GDM1 (cell line): ENCODE measurements around the gene TSPAN1.

ENCODE experiments used
- DNase-seq: peaks from one replicate; lab custom pipeline; 2025; lab: John Stamatoyannopoulos, UW

Gene TSPAN1, protein sequence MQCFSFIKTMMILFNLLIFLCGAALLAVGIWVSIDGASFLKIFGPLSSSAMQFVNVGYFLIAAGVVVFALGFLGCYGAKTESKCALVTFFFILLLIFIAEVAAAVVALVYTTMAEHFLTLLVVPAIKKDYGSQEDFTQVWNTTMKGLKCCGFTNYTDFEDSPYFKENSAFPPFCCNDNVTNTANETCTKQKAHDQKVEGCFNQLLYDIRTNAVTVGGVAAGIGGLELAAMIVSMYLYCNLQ

DNA sequence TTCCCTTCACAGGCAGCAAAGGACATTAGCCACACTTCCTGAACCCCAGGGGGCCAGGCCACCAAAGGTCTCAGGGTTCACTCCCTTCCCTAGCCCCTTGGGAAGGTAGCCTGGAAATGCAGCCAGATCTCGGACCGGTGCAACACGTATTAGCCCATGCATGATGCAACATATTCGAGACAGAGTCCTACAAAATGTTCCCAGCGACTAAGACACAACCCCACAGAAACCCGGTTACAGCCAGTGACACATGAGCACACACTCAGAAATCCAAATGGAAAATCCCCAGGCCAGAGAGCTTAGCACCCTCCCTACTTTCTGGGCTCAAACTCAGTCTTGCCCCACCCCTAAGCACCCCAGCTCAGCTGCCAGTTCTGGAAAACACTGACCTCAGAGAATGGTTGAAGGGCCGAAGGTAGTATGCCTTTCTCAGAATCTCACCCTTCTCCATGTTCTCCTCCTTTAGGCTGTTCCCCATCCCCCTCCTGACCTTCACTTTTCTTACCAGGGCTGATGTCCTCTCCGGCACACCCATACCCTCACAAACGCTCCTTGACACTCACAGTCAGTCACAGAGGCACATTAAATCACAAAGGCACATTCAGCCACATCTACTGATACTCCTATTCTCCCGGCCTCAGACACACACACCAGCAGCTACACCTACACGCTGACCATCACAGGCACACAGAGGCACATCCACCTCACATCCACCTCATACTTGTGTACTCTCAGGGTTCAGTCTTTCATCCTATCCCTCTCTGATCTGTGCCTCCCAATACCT is at the start of gene TSPAN1:
Gene TSPAN1, plus strand, starts transcription at position 640 of the 784 bp plus-strand sequence. CDS start 6,021 bp downstream, outside the sequence.
- no peak for DNase-seq

DNA sequence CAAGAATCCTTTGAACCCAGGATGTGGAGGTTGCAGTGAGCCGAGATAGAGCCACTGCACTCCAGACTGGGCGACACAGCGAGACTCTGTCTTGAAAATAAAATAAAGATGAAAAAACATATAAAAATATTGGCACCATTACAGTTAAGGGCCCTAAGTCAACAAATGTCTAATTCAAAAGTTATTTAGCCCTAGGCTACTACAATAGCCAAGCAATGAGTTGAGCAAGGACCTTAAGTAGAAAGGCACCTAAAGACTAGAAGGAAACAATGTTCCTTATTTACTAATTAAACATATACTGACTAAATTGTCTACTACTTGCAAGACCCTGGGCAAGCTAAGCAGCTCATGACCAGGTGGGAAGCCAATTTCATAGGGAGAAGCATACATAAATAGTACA is 46.5 kb upstream of the TSPAN1 start:
- no peak for DNase-seq

DNA sequence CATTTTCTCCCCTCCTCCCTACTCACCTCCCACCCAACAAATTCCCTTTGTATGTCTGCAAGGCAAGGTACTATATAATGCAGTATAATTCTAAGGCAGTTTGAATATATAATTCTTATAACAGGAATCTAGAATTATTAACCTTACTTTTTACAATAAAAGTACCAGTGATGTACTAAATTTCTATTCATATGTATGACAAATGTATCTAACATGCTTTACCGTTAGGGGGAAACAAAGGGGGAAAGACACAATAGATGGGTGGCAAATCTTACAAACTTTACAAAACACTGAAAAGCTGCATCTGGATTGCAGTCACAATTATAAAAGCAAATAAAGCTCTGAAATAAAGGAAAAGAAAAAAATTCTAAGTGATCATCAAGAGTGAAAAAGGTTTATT is 44.8 kb upstream of the TSPAN1 start:
- DNase-seq = no peak

DNA sequence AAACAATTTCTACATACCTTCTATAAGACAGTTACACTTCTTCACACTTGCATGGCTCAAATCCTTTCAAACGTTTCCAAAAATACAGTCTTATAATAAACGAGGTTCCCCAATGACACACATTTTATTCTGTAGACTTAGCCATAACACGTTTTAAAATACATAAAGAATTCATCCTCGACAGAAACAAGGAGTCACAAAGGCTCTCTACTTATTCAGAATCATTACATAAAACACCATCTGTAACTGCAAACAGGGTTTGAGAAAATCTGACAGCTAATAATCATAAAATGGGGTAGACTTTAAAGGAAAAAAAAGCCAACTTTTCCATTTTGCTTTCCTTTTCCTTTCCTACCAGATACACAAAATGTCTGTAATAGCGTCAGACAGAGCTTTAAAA is 44.3 kb upstream of the TSPAN1 start:
- no peak for DNase-seq

DNA sequence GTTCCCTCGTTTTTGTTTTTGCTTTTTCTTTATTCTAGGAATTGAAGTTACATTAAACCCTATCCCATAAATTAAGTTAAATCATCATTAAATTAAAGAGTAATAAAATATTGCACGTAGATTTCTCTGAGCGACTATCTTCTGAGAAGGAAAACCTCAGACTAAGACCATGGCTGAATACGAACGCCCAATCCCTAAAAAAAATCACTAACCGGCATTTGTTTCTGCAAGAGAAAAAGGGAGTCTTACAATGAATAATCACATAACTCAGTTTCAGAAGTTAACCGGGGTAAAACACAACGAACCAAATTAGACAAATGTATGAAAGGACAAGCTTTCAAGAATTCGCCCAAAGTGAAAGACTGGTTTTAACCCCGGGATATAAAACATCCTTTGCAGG is 43.8 kb upstream of the TSPAN1 start:
- DNase-seq = no peak

DNA sequence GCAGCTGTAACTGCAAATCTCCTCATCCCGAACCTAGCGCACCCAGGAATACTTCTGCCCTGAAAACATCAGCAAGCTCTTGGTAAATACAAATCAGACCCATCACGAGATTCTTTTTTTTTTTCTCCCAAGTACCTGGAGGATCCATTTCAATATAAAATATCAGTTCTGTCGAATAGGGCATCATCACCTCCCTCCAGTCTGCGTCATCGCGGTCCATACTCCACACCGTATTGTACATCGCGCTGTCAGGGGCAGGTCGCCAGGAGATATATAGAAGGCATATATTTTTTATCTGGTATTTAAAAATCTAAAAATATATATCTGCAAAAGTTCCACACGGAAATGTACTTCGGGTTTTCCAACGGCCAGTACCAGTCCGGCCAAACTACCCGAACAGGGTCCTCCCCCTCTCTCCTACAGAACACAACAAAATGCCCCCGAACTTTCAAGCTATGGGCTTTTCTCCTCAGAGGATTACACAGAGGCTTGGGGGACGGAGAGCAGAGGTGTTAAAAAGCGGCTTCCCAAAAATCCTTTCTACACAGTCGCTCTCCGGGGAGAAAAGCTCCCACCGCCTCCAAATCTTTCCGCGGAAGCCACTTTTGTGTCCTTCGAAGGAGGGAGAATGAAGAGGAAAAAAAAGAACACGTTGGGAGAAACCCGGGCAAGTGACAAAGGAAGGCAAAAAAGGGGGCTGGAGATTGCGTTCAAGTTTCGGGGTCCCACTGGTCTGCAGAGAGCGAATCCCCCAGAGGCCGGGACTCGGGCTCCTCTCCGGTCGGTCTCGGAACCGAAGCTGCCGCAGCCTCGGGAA is 43.0 kb upstream of the TSPAN1 start:
- DNase-seq = no peak

DNA sequence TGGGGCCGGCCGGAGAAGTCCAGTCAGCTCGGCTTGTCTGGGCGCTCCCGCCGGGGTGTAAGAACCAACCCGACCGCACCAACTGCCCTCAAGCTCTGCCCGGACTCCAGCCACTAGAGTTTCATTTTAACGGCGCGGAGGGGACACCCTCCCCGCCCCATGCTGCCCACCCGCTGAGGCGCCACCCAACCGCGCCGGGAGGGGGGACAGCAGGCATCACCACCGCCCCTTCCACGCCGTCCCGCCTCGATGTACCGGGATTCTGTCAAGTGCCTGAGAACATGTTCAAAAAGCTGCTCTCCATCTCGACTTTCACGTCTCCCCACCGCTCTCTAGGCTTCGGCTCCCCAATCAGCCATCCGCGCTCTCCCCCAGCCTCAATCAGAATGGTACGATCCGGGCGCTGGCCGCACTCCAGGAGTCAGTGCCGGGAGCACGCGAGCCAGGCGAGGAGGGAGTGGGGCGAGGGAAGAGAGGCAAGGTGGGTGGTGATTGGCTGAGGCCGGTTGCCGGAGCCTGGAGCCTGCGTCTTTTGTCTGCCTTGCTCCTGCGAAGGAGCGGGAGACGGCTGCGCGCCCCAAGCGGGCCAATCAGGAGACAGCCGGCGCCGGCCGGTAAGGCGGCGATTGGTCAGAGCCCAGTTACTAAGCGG is 42.2 kb upstream of the TSPAN1 start, which contains the start of gene PIK3R3:
Gene PIK3R3, minus strand, starts transcription at position 101 of the 652 bp plus-strand sequence. CDS start 677 bp downstream, outside the sequence.
- peak; percentile 98 for DNase-seq

DNA sequence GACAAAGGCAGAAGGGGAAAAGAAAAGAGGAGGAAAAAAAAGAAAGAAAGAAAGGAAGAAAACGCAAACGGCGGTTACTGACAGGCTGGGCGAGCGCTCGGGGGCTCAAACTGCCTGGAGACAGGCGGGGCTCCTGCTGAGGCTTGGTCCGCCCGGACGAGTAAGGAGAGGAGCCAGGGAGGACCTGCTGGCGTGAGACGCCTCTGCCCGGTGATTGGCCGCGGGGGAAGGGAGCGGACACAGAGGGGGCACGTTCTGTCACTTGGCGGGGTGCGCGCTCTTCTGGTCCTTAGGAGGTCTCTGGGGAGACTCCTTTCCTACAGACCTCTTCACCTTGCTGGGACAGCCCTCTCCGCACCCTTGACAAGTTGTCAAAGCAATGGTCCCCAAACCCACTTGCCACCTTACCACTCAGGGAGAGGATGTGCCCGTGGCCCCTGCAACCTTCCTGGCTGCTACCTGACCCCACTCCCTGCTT is 41.7 kb upstream of the TSPAN1 start:
- DNase-seq = no peak

DNA sequence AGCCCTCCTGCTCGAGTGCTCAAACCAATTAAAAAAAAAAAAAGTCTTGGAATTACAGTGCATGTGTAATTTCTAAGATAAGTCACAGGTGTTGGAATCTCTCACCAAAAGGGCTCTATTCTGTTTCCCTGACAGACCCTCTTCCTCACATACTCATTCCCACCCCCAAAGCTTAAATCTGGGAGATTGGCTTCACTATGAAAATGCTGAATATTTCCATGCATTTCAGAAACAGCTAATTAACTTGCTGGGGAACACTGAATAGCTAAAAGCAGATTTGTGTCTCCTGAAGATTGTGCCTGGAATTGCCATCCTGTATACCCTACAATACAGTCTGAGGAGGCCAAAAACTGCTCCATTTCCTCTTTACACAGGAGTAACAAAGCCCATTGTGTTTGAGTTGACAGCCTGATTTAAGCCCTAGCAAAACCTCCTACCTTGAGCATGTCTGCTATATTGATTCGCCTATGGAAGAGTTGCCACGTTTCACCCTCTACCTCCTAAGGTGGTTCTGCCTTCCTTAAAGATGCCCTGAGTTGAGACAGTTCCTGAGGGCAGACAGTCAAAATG is 41.0 kb upstream of the TSPAN1 start:
- DNase-seq = no peak

DNA sequence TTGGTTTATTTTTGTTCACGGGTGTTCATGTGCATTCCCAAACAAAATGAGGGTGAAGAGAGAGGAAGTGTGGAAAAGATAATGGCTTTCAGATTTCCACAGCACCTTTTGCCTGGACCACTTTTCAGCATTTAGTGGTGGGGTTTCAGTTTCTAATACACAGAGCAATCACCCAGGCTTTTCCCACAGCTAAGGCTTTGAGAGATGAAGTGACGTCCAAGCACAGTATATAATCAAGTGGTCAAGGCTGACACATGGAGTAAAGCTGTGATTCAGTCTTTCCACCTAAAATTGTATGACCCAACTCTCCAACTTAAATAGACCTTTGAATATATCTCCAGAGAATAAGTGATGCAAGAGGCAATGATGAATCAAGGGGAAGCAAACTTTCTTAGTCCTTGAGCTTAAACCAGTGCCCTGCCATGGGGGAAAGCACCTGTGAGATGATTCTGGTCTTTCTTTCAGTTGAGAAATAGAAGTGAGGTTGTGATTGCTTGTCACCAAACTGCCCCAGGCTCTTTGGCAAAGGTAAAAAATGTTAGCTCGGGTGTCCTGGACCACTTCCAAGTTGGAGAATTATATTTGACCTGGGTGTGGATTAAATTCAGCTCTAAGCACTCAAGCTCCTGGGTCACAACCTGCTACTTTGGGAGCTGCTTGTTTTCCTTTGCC is 40.1 kb upstream of the TSPAN1 start:
- no peak for DNase-seq

DNA sequence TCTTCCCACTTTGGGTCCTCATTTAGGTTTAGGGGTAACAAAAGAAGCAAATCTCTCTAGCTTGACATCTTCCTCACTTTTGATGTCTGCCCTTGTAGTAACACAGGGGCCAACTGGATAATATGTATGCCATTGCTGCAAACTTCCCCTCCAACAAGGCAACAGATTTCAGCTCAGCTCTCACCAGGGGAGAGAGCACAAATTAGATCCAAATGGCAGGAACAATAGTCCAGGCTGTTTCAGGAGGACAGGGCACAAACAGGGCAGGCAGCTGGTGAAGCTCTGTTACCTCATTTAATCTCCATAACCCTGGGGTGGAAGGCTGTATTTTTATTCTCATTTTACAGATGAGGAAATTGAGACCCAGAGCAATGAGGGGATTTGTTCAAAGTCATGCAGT is 38.2 kb upstream of the TSPAN1 start:
- no peak for DNase-seq

DNA sequence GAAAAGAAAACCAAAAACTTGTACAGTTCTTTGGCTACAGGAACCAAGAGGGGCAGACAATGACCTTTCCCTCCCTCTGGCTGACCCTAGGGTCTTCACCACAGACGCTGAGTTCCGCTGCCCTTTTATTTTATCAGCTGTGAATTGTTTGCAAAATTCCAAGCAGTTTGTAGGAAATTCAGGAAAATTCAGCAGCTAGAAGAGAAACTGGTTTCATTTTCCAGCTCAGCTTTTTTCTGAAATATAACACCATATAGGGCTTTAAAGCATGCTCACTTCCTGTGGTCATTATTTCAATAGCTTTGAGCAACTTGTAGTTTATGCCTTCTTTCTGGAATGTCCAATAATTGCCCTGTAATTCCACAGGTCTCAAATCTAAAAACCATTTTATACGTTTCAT is 37.0 kb upstream of the TSPAN1 start:
- DNase-seq = no peak

DNA sequence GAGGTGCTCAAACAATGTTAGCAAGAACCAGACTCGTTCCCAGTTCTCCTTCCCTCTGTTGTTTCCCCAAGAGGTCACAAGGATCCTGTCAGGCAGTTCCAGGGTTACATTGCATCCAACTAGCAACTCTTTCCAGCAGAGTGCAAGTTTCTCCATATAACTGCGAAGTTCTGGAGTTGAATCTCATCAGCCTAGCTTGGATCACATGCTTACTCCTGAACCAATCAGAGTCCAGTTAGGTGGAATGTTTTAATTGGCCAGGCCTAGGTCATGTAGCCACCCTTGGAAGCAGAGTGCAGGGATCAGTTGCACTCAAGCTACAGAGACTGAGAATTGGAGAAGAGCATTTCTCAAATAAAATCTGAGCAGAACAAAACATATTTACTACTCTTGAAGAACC is 26.6 kb upstream of the TSPAN1 start:
- DNase-seq = no peak

DNA sequence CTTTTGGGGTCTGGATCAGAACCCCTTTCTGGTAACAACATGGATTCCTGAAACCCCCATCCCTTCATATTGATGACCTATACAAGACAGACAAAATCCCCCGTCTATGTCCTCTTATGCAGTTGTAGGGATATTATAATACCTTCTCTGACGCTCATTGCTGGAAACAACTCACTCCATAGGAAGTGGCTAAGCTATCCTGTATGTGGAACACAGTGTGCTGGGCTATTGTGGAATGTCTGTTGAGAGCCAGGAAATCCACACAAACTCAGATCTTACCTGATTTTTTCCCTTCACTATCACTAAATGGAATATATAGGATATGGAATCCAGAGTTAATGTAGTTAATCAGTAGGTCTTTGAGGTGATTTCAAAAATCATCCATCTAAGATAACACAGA is 24.8 kb upstream of the TSPAN1 start:
- no peak for DNase-seq

DNA sequence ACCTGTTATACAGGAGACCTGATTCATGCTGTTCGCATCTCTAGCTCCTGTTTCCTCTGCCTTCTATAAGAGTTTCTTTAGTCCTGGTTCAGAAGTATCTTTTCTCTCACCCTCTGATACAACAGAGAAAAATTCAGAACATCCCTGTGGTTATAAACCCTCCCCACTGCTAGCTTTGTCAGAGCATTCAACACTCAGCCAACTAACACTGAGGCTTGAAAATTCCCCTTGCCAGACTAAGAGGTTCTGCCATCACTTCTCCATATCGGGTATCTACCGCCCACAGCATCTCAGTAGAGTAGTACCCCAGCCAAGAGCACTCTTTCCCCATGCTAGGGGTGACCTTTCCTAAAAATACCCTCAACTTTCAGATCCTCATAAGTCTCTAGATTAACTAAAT is 22.9 kb upstream of the TSPAN1 start:
- no peak for DNase-seq

DNA sequence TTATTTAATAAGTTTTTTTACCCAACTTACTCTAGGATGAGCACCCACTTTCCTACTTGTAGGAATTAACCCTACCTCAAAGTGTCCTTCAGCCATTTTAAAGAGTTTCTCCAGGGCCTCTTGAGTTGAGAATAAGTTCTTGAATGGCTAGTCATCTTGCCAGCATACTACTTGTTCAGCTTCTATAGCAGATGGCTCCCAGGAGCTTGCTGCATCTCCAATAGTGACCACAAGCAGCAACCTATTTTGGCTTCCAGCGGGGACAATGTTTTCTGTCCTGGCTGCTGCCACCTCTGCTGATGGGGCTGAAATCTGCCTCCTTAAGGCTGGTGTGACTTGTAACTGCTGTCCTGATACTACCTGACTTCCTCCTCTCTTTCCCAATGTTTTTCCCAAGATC is 21.7 kb upstream of the TSPAN1 start:
- no peak for DNase-seq

DNA sequence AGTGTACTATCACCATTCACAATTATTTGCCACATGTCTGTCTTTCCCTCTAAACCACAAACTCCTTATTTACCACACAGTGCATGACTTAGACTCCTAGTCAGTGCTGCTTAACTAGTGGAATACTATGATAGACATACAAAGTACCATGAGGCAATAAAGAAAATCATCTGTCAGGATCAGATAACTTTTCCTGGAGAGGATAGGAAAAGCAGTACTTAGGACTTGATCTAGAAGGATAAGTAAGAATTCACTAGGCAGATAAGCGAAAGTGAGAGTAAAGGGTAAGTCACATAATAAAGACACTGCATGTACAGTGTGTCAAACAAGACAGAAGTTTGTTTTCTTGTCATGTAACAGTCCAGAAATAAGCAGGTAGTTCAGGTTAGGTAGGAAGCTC is 21.2 kb upstream of the TSPAN1 start:
- DNase-seq = no peak

DNA sequence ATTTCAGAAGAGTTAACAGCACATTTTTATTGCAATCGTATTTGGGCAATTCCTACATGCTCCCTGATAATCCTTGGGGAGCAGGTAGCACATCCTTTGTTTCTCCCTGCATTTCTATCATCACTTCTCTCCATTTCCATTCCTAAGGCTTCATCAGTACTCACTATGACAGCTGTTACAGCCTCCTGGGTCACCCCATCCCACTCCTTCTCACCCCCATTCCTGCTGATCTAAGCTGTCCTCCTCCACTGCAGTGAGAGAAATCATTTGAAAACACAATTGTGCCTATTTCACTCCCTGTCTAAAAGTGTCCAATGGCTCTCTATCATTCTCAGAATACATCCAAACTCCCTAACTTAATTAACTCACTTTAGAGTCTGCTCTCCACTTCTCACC is 17.0 kb upstream of the TSPAN1 start:
- no peak for DNase-seq

DNA sequence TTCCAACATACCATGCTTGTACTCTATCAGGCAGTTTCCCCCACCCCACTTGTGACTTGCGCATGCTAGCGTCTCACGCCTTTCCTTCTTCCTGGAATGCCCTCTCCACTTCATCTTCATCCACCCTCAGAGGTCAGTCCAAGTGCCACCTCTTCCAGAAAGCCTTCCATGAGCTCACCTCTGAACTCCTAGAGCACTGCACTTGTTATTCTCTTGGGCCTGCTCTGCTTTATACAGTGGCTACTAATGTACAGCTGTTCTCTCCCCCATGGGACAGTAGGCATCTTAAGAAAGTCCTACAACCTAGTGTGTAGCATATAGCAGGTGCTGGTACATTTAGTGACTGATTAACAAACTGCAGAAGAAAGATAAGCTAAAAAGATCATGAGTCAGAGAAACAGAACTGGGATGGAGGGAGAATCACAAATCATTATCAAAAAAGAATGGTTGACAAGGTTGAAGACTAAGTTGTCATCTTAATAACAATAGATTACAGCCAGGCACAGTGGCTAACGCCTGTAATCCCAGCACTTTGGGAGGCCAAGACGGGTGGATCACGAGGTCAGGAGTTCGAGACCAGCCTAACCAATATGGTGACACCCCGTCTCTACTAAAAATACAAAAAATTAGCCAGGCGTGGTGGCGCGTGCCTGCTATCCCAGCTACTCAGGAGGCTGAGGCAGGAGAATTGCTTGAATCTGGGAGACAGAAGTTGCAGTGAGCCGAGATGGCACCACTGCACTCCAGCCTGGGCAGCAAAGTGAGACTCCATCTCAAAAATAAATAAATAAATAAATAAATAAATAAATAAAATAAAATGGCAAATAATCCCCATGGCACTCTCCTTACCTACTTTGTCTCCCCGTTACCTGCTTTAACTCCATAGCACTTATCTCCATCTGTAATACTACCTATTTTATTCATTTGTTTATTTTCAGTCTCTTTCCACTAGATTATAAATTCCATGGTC is 16.3 kb upstream of the TSPAN1 start:
- no peak for DNase-seq

DNA sequence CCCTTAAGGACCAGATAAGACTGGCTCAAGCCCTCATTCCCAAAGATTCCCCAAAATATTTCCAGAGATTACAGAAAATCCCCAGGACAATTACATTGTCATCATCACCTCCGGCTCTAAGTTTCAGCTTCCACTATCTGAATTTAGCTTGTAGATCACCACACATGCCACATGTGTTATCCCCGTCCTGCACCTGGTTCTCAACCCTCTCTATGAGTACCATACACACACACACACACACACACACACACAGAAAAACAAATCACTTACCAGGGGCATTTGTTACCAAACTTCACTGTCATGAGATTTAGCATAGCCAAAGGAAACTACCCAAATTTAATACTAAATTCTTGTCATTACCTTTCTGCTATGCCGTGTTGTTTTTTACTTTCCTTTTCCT is 15.4 kb upstream of the TSPAN1 start:
- DNase-seq = no peak
